HEK293 (cell line): ENCODE data around the gene WWOX.

Experiments used
- OSR2 ChIP-seq: fragments of 450-650 bp; formaldehyde crosslinking; IDR thresholded peaks from 2 replicates; pipeline ENCODE4 v1.5.1; 2016; ENCODE audit warnings: missing biosample characterization, missing genetic modification characterization
- REST ChIP-seq: fragments of 450-650 bp; formaldehyde crosslinking; IDR thresholded peaks from 2 replicates; pipeline ENCODE4 v1.5.1; 2016; ENCODE audit warnings: missing biosample characterization, missing genetic modification characterization
- SP3 ChIP-seq: fragments of 450-650 bp; formaldehyde crosslinking; IDR thresholded peaks from 2 replicates; pipeline ENCODE4 v1.5.1; 2016; ENCODE audit warnings: missing biosample characterization, missing genetic modification characterization
- ZBTB26 ChIP-seq: fragments of 450-650 bp; formaldehyde crosslinking; optimal IDR thresholded peaks from 2 replicates; pipeline ENCODE3; 2016; ENCODE audit warnings: missing biosample characterization, mild to moderate bottlenecking, missing genetic modification characterization
- ZNF155 ChIP-seq: fragments of 450-650 bp; formaldehyde crosslinking; IDR thresholded peaks from 2 replicates; pipeline ENCODE4 v1.5.1; 2016; ENCODE audit warnings: missing biosample characterization, missing genetic modification characterization
- ZNF514 ChIP-seq: fragments of 450-650 bp; formaldehyde crosslinking; IDR thresholded peaks from 2 replicates; pipeline ENCODE4 v1.5.1; 2016; ENCODE audit warnings: missing biosample characterization, missing genetic modification characterization
- ZNF549 ChIP-seq: fragments of 450-650 bp; IDR thresholded peaks from 2 replicates; pipeline ENCODE4 v1.5.1; 2018; ENCODE audit warnings: missing biosample characterization, missing genetic modification characterization, mild to moderate bottlenecking, inconsistent platforms, moderate library complexity
- ZNF561 ChIP-seq: fragments of 450-650 bp; IDR thresholded peaks from 2 replicates; pipeline ENCODE4 v1.5.1; 2018; ENCODE audit warnings: missing biosample characterization, missing genetic modification characterization, borderline replicate concordance
- ZSCAN5A ChIP-seq: fragments of 450-650 bp; formaldehyde crosslinking; IDR thresholded peaks from 2 replicates; pipeline ENCODE4 v1.5.1; 2016; ENCODE audit warnings: missing biosample characterization, missing genetic modification characterization
- TF ChIP-seq, protein P1 (sequence below): fragments of 450-650 bp; formaldehyde crosslinking; IDR thresholded peaks from 2 replicates; pipeline ENCODE4 v1.5.1; 2016; ENCODE audit warnings: missing biosample characterization, missing genetic modification characterization
- TF ChIP-seq, protein P2 (sequence below): fragments of 450-650 bp; formaldehyde crosslinking; IDR thresholded peaks from 2 replicates; pipeline ENCODE4 v1.5.1; 2017; ENCODE audit warnings: missing biosample characterization, missing genetic modification characterization

DNA sequence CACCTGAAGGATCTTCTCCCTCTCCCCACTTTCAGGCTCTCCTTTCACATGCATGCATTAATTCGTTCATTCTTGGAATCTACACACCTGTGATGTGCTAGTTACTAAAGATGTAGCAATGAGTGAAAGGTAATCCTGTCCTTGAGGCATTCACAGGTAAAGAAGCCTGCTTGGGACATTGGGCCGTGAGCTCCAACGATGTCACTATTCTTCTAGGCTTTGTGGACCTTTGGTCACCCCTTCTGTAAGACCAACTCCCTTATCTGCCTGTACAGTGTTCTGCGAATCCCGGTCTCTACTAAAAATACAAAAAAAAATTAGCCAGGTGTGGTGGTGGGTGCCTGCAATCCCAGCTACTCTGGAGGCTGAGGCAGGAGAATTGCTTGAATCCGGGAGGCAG is 892.5 kb downstream of the WWOX start:
- TF ChIP-seq ZSCAN5A (tag by site-specific recombination) = no peak
- TF ChIP-seq, protein P1, sequence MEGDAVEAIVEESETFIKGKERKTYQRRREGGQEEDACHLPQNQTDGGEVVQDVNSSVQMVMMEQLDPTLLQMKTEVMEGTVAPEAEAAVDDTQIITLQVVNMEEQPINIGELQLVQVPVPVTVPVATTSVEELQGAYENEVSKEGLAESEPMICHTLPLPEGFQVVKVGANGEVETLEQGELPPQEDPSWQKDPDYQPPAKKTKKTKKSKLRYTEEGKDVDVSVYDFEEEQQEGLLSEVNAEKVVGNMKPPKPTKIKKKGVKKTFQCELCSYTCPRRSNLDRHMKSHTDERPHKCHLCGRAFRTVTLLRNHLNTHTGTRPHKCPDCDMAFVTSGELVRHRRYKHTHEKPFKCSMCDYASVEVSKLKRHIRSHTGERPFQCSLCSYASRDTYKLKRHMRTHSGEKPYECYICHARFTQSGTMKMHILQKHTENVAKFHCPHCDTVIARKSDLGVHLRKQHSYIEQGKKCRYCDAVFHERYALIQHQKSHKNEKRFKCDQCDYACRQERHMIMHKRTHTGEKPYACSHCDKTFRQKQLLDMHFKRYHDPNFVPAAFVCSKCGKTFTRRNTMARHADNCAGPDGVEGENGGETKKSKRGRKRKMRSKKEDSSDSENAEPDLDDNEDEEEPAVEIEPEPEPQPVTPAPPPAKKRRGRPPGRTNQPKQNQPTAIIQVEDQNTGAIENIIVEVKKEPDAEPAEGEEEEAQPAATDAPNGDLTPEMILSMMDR (tag by site-specific recombination) = no peak
- no peak for TF ChIP-seq ZNF514 (tag by site-specific recombination)
- TF ChIP-seq OSR2 (tag by site-specific recombination) = no peak
- no peak for TF ChIP-seq ZNF561
- TF ChIP-seq REST = no peak
- TF ChIP-seq ZNF549 (tag by site-specific recombination) = no peak
- no peak for TF ChIP-seq ZBTB26 (tag by site-specific recombination)
- TF ChIP-seq ZNF155 = no peak
- TF ChIP-seq, protein P2, sequence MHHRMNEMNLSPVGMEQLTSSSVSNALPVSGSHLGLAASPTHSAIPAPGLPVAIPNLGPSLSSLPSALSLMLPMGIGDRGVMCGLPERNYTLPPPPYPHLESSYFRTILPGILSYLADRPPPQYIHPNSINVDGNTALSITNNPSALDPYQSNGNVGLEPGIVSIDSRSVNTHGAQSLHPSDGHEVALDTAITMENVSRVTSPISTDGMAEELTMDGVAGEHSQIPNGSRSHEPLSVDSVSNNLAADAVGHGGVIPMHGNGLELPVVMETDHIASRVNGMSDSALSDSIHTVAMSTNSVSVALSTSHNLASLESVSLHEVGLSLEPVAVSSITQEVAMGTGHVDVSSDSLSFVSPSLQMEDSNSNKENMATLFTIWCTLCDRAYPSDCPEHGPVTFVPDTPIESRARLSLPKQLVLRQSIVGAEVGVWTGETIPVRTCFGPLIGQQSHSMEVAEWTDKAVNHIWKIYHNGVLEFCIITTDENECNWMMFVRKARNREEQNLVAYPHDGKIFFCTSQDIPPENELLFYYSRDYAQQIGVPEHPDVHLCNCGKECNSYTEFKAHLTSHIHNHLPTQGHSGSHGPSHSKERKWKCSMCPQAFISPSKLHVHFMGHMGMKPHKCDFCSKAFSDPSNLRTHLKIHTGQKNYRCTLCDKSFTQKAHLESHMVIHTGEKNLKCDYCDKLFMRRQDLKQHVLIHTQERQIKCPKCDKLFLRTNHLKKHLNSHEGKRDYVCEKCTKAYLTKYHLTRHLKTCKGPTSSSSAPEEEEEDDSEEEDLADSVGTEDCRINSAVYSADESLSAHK (tag by site-specific recombination) = no peak
- TF ChIP-seq SP3 = no peak
